ENCODE results near the gene STOM.

DNA sequence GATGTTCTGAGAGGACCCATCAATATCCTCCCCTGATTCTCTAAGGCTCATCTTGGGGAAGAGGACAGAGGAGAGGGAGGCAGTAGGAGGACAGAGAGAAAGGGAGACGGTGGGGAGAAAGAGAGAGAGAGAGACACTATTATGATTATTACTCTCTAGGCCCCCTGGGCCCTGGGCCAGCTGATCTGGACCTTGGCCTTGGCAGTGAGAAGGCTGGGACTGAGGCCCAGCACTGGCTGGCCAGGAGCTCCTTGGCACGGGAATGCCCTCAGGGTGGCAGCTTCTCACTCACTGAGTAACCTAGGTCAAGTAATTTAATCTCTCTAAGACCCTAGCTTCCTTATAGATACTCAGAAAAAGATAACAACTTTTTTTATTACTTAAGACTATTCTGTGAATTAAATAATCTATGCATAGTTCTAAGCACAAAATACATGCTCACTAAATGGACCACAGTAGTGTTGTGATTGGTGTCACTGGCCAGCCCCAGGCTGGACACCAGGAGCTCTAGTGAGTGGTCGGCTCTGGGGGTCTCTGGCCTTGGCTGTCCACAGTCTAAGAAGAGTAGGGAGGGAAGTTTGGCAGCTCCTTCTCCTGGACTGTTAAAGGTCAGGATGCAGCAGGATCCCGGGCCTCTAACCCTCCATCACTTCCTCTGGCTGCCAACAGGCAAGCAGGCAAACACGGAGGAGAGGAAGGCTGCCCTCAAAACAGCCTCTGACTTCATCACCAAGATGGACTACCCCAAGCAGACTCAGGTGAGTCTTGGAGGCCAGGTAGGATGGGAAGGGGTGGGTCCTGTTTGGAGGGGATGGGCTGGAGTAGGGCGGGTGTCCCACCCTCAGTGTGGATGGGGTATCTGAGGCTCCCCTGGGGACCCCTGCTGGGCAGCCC is 52.1 kb downstream of the STOM start:
- TF ChIP-seq, protein P1, sequence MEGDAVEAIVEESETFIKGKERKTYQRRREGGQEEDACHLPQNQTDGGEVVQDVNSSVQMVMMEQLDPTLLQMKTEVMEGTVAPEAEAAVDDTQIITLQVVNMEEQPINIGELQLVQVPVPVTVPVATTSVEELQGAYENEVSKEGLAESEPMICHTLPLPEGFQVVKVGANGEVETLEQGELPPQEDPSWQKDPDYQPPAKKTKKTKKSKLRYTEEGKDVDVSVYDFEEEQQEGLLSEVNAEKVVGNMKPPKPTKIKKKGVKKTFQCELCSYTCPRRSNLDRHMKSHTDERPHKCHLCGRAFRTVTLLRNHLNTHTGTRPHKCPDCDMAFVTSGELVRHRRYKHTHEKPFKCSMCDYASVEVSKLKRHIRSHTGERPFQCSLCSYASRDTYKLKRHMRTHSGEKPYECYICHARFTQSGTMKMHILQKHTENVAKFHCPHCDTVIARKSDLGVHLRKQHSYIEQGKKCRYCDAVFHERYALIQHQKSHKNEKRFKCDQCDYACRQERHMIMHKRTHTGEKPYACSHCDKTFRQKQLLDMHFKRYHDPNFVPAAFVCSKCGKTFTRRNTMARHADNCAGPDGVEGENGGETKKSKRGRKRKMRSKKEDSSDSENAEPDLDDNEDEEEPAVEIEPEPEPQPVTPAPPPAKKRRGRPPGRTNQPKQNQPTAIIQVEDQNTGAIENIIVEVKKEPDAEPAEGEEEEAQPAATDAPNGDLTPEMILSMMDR (IDR thresholded peaks at IDR 0.05 in 2 of 3, conservative IDR thresholded peaks at IDR 0.05 in 1 of 3; ENCODE audit: borderline replicate concordance in 1 of 3, insufficient read depth in 1 of 3, low read depth in 2 of 3, low read length in 2 of 3) = no peak
- TF ChIP-seq ZBTB33 (IDR thresholded peaks at IDR 0.05; ENCODE audit: extremely low read depth, insufficient replicate concordance, low read length) (no peak), POLR2AphosphoS5 (IDR thresholded peaks at IDR 0.05; ENCODE audit: low read depth, low read length) (no peak), SP1 (IDR thresholded peaks at IDR 0.05; ENCODE audit: low read depth) (no peak), ATF3 (IDR thresholded peaks at IDR 0.05) (no peak), POLR2A (IDR thresholded peaks at IDR 0.05; ENCODE audit: borderline replicate concordance, extremely low read depth, insufficient read depth, insufficient read length) (no peak), SRF (IDR thresholded peaks at IDR 0.05; ENCODE audit: low read depth) (no peak), RAD21 (IDR thresholded peaks at IDR 0.05; ENCODE audit: low read depth) (no peak), EZH2phosphoT487 (IDR thresholded peaks at IDR 0.05; ENCODE audit: borderline replicate concordance) (no peak), EZH2 (IDR thresholded peaks at IDR 0.05) (no peak)
- TF ChIP-seq, protein P2, sequence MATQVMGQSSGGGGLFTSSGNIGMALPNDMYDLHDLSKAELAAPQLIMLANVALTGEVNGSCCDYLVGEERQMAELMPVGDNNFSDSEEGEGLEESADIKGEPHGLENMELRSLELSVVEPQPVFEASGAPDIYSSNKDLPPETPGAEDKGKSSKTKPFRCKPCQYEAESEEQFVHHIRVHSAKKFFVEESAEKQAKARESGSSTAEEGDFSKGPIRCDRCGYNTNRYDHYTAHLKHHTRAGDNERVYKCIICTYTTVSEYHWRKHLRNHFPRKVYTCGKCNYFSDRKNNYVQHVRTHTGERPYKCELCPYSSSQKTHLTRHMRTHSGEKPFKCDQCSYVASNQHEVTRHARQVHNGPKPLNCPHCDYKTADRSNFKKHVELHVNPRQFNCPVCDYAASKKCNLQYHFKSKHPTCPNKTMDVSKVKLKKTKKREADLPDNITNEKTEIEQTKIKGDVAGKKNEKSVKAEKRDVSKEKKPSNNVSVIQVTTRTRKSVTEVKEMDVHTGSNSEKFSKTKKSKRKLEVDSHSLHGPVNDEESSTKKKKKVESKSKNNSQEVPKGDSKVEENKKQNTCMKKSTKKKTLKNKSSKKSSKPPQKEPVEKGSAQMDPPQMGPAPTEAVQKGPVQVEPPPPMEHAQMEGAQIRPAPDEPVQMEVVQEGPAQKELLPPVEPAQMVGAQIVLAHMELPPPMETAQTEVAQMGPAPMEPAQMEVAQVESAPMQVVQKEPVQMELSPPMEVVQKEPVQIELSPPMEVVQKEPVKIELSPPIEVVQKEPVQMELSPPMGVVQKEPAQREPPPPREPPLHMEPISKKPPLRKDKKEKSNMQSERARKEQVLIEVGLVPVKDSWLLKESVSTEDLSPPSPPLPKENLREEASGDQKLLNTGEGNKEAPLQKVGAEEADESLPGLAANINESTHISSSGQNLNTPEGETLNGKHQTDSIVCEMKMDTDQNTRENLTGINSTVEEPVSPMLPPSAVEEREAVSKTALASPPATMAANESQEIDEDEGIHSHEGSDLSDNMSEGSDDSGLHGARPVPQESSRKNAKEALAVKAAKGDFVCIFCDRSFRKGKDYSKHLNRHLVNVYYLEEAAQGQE (IDR thresholded peaks at IDR 0.05; ENCODE audit: low read depth) = no peak
- TF ChIP-seq, protein P3, sequence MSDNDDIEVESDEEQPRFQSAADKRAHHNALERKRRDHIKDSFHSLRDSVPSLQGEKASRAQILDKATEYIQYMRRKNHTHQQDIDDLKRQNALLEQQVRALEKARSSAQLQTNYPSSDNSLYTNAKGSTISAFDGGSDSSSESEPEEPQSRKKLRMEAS (IDR thresholded peaks at IDR 0.05) = no peak

All from HCT116 (cell line).